ENCODE measurements around the gene SRPK2.

DNA sequence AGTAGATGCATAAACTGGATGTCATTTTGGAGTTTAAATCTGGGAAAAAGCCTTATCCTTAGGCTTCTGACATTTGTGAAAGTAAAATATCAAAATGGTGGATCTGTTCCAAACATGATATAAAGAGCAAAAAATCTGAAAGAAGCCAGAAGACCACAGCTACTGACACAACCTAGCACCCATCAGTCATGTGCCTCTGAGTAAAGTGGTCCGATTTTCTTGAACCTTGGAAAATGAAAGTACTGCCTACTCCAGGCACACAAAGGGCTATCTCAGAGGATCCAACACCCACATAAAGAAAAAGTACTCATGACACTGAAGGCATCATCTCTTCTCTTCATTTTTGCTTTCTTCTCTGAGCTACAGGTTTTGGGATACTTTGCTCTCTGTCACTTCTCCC is 224.0 kb downstream of the SRPK2 start:
- TF ChIP-seq HOXA7 (CRISPR knock-in tag; IDR thresholded peaks at IDR 0.05; ENCODE audit: borderline replicate concordance) (no peak), EGR2 (tag by site-specific recombination; IDR thresholded peaks at IDR 0.05; ENCODE audit: low read depth) (no peak), YY1 (tag by site-specific recombination; IDR thresholded peaks at IDR 0.05) (no peak), ZNF501 (tag by site-specific recombination; IDR thresholded peaks at IDR 0.05) (no peak), ZNF292 (tag by site-specific recombination; IDR thresholded peaks at IDR 0.05; ENCODE audit: borderline replicate concordance, low read depth) (no peak), ZNF274 (IDR thresholded peaks at IDR 0.05; ENCODE audit: low read length) (no peak), ZNF274 (tag by site-specific recombination; IDR thresholded peaks at IDR 0.05; ENCODE audit: borderline replicate concordance) (no peak), ZNF366 (tag by site-specific recombination; conservative IDR thresholded peaks at IDR 0.05) (no peak), ZNF175 (tag by site-specific recombination; IDR thresholded peaks at IDR 0.05) (no peak), ZNF140 (tag by site-specific recombination; IDR thresholded peaks at IDR 0.05) (no peak), ZNF596 (tag by site-specific recombination; IDR thresholded peaks at IDR 0.05) (no peak)
- TF ChIP-seq, protein P1, sequence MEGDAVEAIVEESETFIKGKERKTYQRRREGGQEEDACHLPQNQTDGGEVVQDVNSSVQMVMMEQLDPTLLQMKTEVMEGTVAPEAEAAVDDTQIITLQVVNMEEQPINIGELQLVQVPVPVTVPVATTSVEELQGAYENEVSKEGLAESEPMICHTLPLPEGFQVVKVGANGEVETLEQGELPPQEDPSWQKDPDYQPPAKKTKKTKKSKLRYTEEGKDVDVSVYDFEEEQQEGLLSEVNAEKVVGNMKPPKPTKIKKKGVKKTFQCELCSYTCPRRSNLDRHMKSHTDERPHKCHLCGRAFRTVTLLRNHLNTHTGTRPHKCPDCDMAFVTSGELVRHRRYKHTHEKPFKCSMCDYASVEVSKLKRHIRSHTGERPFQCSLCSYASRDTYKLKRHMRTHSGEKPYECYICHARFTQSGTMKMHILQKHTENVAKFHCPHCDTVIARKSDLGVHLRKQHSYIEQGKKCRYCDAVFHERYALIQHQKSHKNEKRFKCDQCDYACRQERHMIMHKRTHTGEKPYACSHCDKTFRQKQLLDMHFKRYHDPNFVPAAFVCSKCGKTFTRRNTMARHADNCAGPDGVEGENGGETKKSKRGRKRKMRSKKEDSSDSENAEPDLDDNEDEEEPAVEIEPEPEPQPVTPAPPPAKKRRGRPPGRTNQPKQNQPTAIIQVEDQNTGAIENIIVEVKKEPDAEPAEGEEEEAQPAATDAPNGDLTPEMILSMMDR (tag by site-specific recombination; IDR thresholded peaks at IDR 0.05), result no peak
- TF ChIP-seq, protein P2, sequence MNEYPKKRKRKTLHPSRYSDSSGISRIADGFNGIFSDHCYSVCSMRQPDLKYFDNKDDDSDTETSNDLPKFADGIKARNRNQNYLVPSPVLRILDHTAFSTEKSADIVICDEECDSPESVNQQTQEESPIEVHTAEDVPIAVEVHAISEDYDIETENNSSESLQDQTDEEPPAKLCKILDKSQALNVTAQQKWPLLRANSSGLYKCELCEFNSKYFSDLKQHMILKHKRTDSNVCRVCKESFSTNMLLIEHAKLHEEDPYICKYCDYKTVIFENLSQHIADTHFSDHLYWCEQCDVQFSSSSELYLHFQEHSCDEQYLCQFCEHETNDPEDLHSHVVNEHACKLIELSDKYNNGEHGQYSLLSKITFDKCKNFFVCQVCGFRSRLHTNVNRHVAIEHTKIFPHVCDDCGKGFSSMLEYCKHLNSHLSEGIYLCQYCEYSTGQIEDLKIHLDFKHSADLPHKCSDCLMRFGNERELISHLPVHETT (tag by site-specific recombination; IDR thresholded peaks at IDR 0.05), result no peak
- TF ChIP-seq, protein P3, sequence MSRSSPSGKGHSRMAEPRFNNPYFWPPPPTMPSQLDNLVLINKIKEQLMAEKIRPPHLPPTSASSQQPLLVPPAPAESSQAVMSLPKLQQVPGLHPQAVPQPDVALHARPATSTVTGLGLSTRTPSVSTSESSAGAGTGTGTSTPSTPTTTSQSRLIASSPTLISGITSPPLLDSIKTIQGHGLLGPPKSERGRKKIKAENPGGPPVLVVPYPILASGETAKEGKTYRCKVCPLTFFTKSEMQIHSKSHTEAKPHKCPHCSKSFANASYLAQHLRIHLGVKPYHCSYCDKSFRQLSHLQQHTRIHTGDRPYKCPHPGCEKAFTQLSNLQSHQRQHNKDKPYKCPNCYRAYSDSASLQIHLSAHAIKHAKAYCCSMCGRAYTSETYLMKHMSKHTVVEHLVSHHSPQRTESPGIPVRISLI (tag by site-specific recombination; IDR thresholded peaks at IDR 0.05), result no peak

All from HEK293 (cell line).